IMR-90 (cell line): ENCODE data around the gene CCDC92. TPM values are rescaled to one million over a fixed set of nuclear protein-coding genes. Genes with fewer than 3 reads are reported as not detected.

Source experiments
- ATAC-seq: fragments of 200-7000 bp; cut with Tn5 transposase; 2 replicates; pipeline ENCODE4 v1.9.1; 2020; ENCODE audit warnings: low read depth, mild to moderate bottlenecking, moderate library complexity
- BruUV-seq: library from RNA; stranded (reverse); fragments of 400-500 nt; replicated peaks from 2 replicates; lab custom pipeline; 2021; lab: Mats Ljungman, UMichigan
- CTCF ChIA-PET: fragments of 300-600 bp; formaldehyde crosslinking; extraction: SDS; loops from one replicate; lab custom pipeline; 2021; ENCODE audit warnings: antibody characterized with exemption; lab: Yijun Ruan, JAX
- POLR2A ChIA-PET: fragments of 300-600 bp; sonication (Branson Sonifier 250); formaldehyde crosslinking; loops from one replicate; lab custom pipeline; 2022; ENCODE audit warnings: antibody characterized with exemption; ENCODE audit not compliant: unreplicated experiment; lab: Charles Lee
- DNase-seq: peaks from one replicate; pipeline ENCODE4 v3.0.0; 2013
- H2AFZ ChIP-seq: replicated peaks from 2 replicates; pipeline ENCODE3; 2013; ENCODE audit warnings: low read length, mild to moderate bottlenecking; ENCODE audit not compliant: poor library complexity
- H2AK5ac ChIP-seq: 2 replicates; pipeline ENCODE4 v1.6.1; 2013; ENCODE audit warnings: low read depth, low read length, inconsistent platforms
- H2AK9ac ChIP-seq: replicated peaks from 2 replicates; pipeline ENCODE3; 2013; ENCODE audit warnings: mild to moderate bottlenecking, low read depth, low read length, moderate library complexity; ENCODE audit not compliant: poor library complexity
- H2BK120ac ChIP-seq: 2 replicates; pipeline ENCODE4 v1.6.1; 2013; ENCODE audit warnings: low read depth, low read length, inconsistent platforms
- H2BK15ac ChIP-seq: 3 replicates; pipeline ENCODE4 v1.6.1; 2013; ENCODE audit warnings: low read depth, low read length, inconsistent platforms
- H2BK20ac ChIP-seq: 2 replicates; pipeline ENCODE4 v1.6.1; 2013; ENCODE audit warnings: low read depth, mild to moderate bottlenecking, inconsistent platforms, low read length, moderate library complexity
- H2BK5ac ChIP-seq: 2 replicates; pipeline ENCODE4 v1.6.1; 2013; ENCODE audit warnings: mild to moderate bottlenecking, low read depth, low read length, inconsistent platforms; ENCODE audit not compliant: poor library complexity, severe bottlenecking
- H3K14ac ChIP-seq: replicated peaks from 2 replicates; pipeline ENCODE4 v1.6.1; 2013; ENCODE audit warnings: low read depth, low read length, inconsistent platforms
- H3K18ac ChIP-seq: 2 replicates; pipeline ENCODE4 v1.6.1; 2013; ENCODE audit warnings: low read depth, low read length, control low read depth
- H3K23ac ChIP-seq: 2 replicates; pipeline ENCODE4 v1.6.1; 2013; ENCODE audit warnings: low read depth, low read length, inconsistent platforms
- H3K27ac ChIP-seq: 2 replicates; pipeline ENCODE4 v1.5.1; 2013; ENCODE audit warnings: mild to moderate bottlenecking, control low read depth, low read length; ENCODE audit not compliant: insufficient read depth
- H3K27me3 ChIP-seq: 2 replicates; pipeline ENCODE4 v1.6.1; 2013; ENCODE audit warnings: low read length; ENCODE audit not compliant: control insufficient read depth, insufficient read depth
- H3K36me3 ChIP-seq: 2 replicates; pipeline ENCODE4 v1.6.1; 2013; ENCODE audit warnings: low read length, mixed read lengths; ENCODE audit not compliant: control insufficient read depth, insufficient read depth
- H3K4ac ChIP-seq: 2 replicates; pipeline ENCODE4 v1.6.1; 2013; ENCODE audit warnings: low read depth, low read length, inconsistent platforms
- H3K4me1 ChIP-seq: 2 replicates; pipeline ENCODE4 v1.6.1; 2013; ENCODE audit warnings: low read length, mixed read lengths; ENCODE audit not compliant: control insufficient read depth, insufficient read depth
- H3K4me2 ChIP-seq: 2 replicates; pipeline ENCODE4 v1.6.1; 2013; ENCODE audit warnings: low read depth, mild to moderate bottlenecking, control low read depth, low read length, moderate library complexity
- H3K4me3 ChIP-seq: 2 replicates; pipeline ENCODE4 v1.5.1; 2013; ENCODE audit warnings: low read depth, mild to moderate bottlenecking, control low read depth, low read length, moderate library complexity; ENCODE audit not compliant: insufficient read depth
- H3K56ac ChIP-seq: 2 replicates; pipeline ENCODE4 v1.6.1; 2013; ENCODE audit warnings: low read length, inconsistent platforms; ENCODE audit not compliant: insufficient read depth; ENCODE audit errors: extremely low read depth
- H3K79me1 ChIP-seq, 2 experiments: 2 replicates each; pipeline ENCODE4 v1.6.1; 2013; ENCODE audit warnings: low read length in 2 of 2, inconsistent platforms in 1 of 2, low read depth in 1 of 2
- H3K9ac ChIP-seq: 2 replicates; pipeline ENCODE4 v1.6.1; 2013; ENCODE audit warnings: low read depth, low read length, control low read depth
- H3K9me1 ChIP-seq: 2 replicates; pipeline ENCODE4 v1.6.1; 2013; ENCODE audit warnings: low read length, inconsistent platforms; ENCODE audit not compliant: insufficient read depth
- H3K9me3 ChIP-seq: 2 replicates; pipeline ENCODE4 v1.6.1; 2013; ENCODE audit warnings: low read length; ENCODE audit not compliant: control insufficient read depth, insufficient read depth
- H4K20me1 ChIP-seq: 2 replicates; pipeline ENCODE4 v1.6.1; 2013; ENCODE audit warnings: low read length, inconsistent platforms; ENCODE audit not compliant: insufficient read depth
- H4K5ac ChIP-seq: 2 replicates; pipeline ENCODE4 v1.6.1; 2013; ENCODE audit warnings: mild to moderate bottlenecking, low read depth, low read length, control low read depth
- H4K8ac ChIP-seq, 2 experiments: 2 replicates each; pipeline ENCODE4 v1.6.1; 2013; ENCODE audit warnings: low read depth in 2 of 2, low read length in 2 of 2, control low read depth in 1 of 2, inconsistent platforms in 1 of 2
- H4K91ac ChIP-seq: 2 replicates; pipeline ENCODE4 v1.6.1; 2013; ENCODE audit warnings: low read depth, low read length, inconsistent platforms; ENCODE audit not compliant: insufficient read depth
- BHLHE40 ChIP-seq: fragments of 150-350 bp; IDR thresholded peaks from 2 replicates; pipeline ENCODE4 v1.6.1; 2016; ENCODE audit warnings: mild to moderate bottlenecking, low read depth, low read length
- CEBPB ChIP-seq: IDR thresholded peaks from 2 replicates; pipeline ENCODE4 v1.6.1; 2012; ENCODE audit warnings: low read depth, low read length, improper control_type of control experiment
- CHD1 ChIP-seq: IDR thresholded peaks from 2 replicates; pipeline ENCODE4 v1.6.1; 2012; ENCODE audit warnings: low read depth, low read length, improper control_type of control experiment
- CTCF ChIP-seq: conservative IDR thresholded peaks from 2 replicates; pipeline ENCODE4 v1.5.1; 2012; ENCODE audit warnings: mild to moderate bottlenecking, low read depth, low read length, improper control_type of control experiment
- ELK1 ChIP-seq: fragments of 150-350 bp; IDR thresholded peaks from 2 replicates; pipeline ENCODE4 v1.6.1; 2016; ENCODE audit warnings: low read depth, mild to moderate bottlenecking, low read length, moderate library complexity, borderline replicate concordance
- FOS ChIP-seq: fragments of 150-350 bp; IDR thresholded peaks from 2 replicates; pipeline ENCODE4 v1.6.1; 2016; ENCODE audit warnings: low read depth, low read length
- MAZ ChIP-seq: IDR thresholded peaks from 2 replicates; pipeline ENCODE4 v1.6.1; 2012; ENCODE audit warnings: low read depth, mild to moderate bottlenecking, low read length, improper control_type of control experiment, moderate library complexity, borderline replicate concordance
- MXI1 ChIP-seq: IDR thresholded peaks from 2 replicates; pipeline ENCODE4 v1.6.1; 2012; ENCODE audit warnings: low read depth, mild to moderate bottlenecking, low read length, moderate library complexity, borderline replicate concordance
- POLR2A ChIP-seq: IDR thresholded peaks from 2 replicates; pipeline ENCODE4 v1.6.1; 2012; ENCODE audit warnings: mild to moderate bottlenecking, low read depth, low read length
- RAD21 ChIP-seq: IDR thresholded peaks from 2 replicates; pipeline ENCODE4 v1.6.1; 2012; ENCODE audit warnings: low read length, improper control_type of control experiment
- RCOR1 ChIP-seq: IDR thresholded peaks from 2 replicates; pipeline ENCODE4 v1.6.1; 2012; ENCODE audit warnings: mild to moderate bottlenecking, low read length, improper control_type of control experiment; ENCODE audit not compliant: insufficient replicate concordance
- RFX5 ChIP-seq: IDR thresholded peaks from 2 replicates; pipeline ENCODE4 v1.8.0; 2012; ENCODE audit warnings: low read depth, mild to moderate bottlenecking, low read length, moderate library complexity
- SMC3 ChIP-seq: fragments of 150-350 bp; IDR thresholded peaks from 2 replicates; pipeline ENCODE4 v1.6.1; 2016; ENCODE audit warnings: low read depth, mild to moderate bottlenecking, antibody characterized with exemption, low read length, moderate library complexity
- USF2 ChIP-seq: fragments of 150-350 bp; IDR thresholded peaks from 2 replicates; pipeline ENCODE4 v1.6.1; 2017; ENCODE audit warnings: mild to moderate bottlenecking, antibody characterized with exemption, low read length, low read depth
- WGBS, 2 experiments: methylation state at CpG; one replicate each; pipeline versions ENCODE4 v1.1.5 to v1.1.7; 2013; ENCODE audit warnings: missing lambda C conversion rate in 2 of 2; ENCODE audit not compliant: insufficient read length in 1 of 2; ENCODE audit errors: extremely low coverage in 2 of 2; 5-methylcytosine and 5-hydroxymethylcytosine counted together
- dilution Hi-C: fragments of 300-500 bp; cut with HindIII; formaldehyde crosslinking; loops from one replicate; pipeline ENCODE4 v1.14.3; 2018; ENCODE audit warnings: low sequenced_read_pairs; ENCODE audit not compliant: unreplicated experiment
- in situ Hi-C: fragments of 300-500 bp; cut with MboI; formaldehyde crosslinking; loops from 3 replicates; pipeline ENCODE4 v1.14.3; 2019; ENCODE audit warnings: low sequenced_read_pairs, inconsistent platforms, mixed read lengths
- intact Hi-C: fragments of 100-400 bp; cut with micrococcal nuclease; formaldehyde crosslinking; loops from 2 replicates; pipeline ENCODE4 v1.10.0; 2022
- polyA plus RNA-seq, 3 experiments: library from polyadenylated mRNA; depleted of rRNA; stranded (reverse); fragments of >200 nt; gene quantifications; 2 replicates each; pipeline ENCODE4 v1.2.3, GENCODE V29; 2012; ENCODE audit warnings: low replicate concordance in 1 of 3
- total RNA-seq: library from RNA; depleted of rRNA; stranded (reverse); fragments of >200 nt; gene quantifications from 2 replicates; pipeline ENCODE4 v1.2.3, GENCODE V29; 2012

The CCDC92 gene
- total and polyA plus RNA-seq, 2 of the 4 experiments (the other 2 are of a cell fraction), result 5.7 to 55.5 TPM

GRCh38 chr12:123908884-123909725 lies 63.5 kb downstream of the CCDC92 start:
- no peaks in the 10 kb centered on the region for H4K20me1 ChIP-seq
- peaks cover 7% of the 10 kb centered on the region for H3K4me1 ChIP-seq
- dilution Hi-C loops, result no loop called here
- no peak overlapping the region for H2AK9ac ChIP-seq
- no peak overlapping the region for H2AK5ac ChIP-seq
- H2BK20ac ChIP-seq, result no peak overlapping the region
- no TSS peak for BruUV-seq
- H2BK5ac ChIP-seq, result no peak overlapping the region
- POLR2A ChIA-PET, result no interaction called here
- intact Hi-C loops, result loop anchor here (5.0 kb wide), 1 partner anchor 73 kb away; no protein-coding TSS in a partner anchor
- no peak overlapping the region for H3K4me3 ChIP-seq
- ATAC-seq (no peak), DNase-seq (no peak)
- H3K23ac ChIP-seq, result no peak overlapping the region
- CTCF ChIA-PET, result interaction anchor here (0.6 kb wide), 1 partner anchor 21 kb away, joined by 5 read pairs; no protein-coding TSS in a partner anchor
- no peaks in the 10 kb centered on the region; the same call in 1 of the 2 replicates for H3K9me1 ChIP-seq
- H3K27ac ChIP-seq, result no peak overlapping the region
- H3K79me1 ChIP-seq, result no peaks in the 10 kb centered on the region
- H3K36me3 ChIP-seq, result no peaks in the 10 kb centered on the region
- H2BK120ac ChIP-seq, result no peak overlapping the region
- no peak overlapping the region for H3K9ac ChIP-seq
- no peak overlapping the region for H3K4me2 ChIP-seq
- no peak overlapping the region for H4K5ac ChIP-seq
- no peak overlapping the region for H3K18ac ChIP-seq
- peaks cover under 1% of the 10 kb centered on the region; the same call in 1 of the 2 replicates for H3K27me3 ChIP-seq
- no peak overlapping the region for H2AFZ ChIP-seq
- H2BK15ac ChIP-seq, result no peak overlapping the region
- 70% methylated on average over 24 of the region's 37 CpGs; no CpG with 5 or more reads in 1 of the 2 experiments for WGBS, 2 experiments
- H3K14ac ChIP-seq, result no peak overlapping the region
- no peak overlapping the region for H3K4ac ChIP-seq
- in situ Hi-C loops, result no loop called here
- H3K9me3 ChIP-seq, result no peaks in the 10 kb centered on the region
- H4K91ac ChIP-seq, result no peak overlapping the region
- H4K8ac ChIP-seq, result no peak overlapping the region
- no peak overlapping the region for H3K56ac ChIP-seq
- TF ChIP-seq ELK1 (no peak), CEBPB (no peak), SMC3 (no peak), USF2 (no peak), RCOR1 (no peak), CTCF (no peak), BHLHE40 (no peak), MAZ (no peak), MXI1 (no peak), FOS (no peak), RFX5 (no peak), RAD21 (no peak), POLR2A (no peak), CHD1 (no peak)
